GM15510 (cell line): ENCODE data around the gene CSRP1.

ENCODE experiments used
- POLR2A ChIP-seq: IDR thresholded peaks from 3 replicates; pipeline ENCODE4 v1.6.1; 2011; ENCODE audit warnings: borderline replicate concordance; ENCODE audit not compliant: insufficient read length; ENCODE audit errors: extremely low read depth

Gene CSRP1

GRCh38 chr1:201506557-201507359 is at the start of gene CSRP1:
Gene CSRP1, minus strand, starts transcription at chr1:201507123. Its CDS starts 10,820 bp downstream, at chr1:201496303.
- TF ChIP-seq POLR2A: peak; percentile 96

DNA sequence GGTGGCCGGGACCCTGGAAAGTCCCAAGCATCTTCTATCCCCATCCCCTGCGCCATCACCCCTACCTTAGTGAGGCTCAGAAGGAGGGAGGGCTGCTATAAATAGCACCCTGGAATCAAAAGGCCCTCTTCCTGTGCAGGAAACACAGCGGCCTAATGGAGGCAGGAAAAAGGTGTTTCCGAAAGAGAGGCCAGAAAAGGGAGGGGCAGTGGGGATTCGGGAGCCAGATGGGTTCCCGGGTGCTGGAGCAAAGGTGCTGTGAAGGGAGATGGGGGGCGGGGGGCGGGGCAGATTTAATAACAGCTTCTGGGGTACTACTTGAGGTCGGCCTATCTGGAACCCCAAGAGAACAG is 48.6 kb upstream of the CSRP1 start:
- TF ChIP-seq POLR2A: no peak

DNA sequence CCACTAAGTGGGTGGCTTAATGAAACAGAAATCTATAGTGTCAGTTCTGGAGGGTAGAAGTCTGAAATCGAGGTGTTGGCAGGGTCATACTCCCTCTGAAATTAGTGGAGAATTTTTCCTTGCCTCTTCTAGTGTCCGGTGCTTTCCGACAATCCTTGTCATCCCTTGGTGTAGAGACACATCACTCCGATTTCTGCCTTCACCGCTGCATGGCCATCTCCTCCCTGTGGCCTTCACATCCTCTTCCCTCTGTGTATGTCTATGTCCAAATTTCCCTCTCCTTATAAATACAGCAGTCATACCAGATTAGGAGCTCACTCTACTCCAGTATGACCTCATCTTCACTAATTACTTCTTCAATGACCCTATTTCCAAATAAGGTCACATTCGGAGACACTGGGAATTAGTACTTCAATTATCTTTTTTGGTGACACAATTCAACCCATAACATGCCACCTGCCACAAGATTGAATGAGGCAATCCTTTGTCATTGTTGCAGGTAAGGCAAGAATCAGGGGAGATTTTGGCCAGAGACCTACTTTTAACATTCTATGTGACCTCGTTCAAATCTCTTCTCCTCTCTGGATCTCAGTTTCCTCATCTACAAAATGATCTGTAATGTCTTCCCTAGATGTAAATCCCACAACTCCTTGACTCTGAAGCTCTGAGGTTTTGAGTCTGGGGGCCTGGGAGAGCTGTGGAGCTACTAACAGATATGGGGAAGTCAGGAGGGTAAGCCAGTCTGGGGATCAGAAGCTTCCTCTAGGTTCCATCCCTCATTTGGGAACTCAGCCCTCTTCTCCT is 48.1 kb upstream of the CSRP1 start:
- TF ChIP-seq POLR2A: no peak

DNA sequence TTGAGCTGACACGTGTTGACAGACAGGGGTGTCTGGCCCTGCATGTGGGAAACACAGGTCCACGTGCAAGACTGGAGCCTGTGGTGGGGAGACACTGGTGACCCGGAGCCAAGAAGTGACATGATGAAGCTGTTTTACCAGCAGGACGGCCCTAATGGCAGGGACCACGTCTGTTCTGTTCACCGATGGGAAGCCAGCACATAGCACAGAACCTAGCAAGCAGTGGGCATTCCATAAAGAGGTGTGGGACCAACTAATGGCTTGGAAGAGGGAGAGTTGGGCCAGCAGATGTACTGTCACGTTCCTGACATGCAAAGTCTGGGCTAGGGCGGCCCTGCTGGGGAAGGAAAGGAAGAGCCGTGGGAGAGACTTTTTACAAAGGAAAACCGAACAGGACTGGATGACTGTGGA is 47.3 kb upstream of the CSRP1 start:
- no peak for TF ChIP-seq POLR2A

GRCh38 chr1:201553496-201554189 is 46.7 kb upstream of the CSRP1 start:
- TF ChIP-seq POLR2A: no peak

DNA sequence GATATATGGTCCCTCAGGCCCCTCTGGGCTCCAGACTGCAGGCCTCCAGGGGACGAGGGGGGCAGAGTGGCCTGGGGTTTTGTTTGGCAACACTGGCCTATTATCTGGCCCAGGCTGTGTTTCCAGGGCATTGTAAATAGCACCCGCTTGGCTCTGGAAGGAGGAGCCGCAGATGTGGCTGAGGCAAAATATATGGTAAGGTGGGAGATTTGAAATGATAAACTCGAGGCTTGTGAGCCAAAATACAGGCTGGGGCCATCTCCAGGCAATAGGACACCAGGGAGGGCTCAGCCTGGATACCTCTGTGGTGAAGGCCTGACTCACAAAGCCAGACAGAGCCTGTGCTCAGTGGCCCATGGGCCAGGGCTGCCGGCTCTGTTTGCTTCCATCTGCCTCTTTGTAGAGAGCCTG is 46.0 kb upstream of the CSRP1 start:
- TF ChIP-seq POLR2A: no peak

- no peak for TF ChIP-seq POLR2A
Measured at GRCh38 chr1:201551877-201552731, 45.2 kb upstream of the CSRP1 start.

GRCh38 chr1:201551096-201551495 is 44.2 kb upstream of the CSRP1 start:
- TF ChIP-seq POLR2A: no peak

- TF ChIP-seq POLR2A: no peak
Measured at GRCh38 chr1:201545851-201546492, 39.0 kb upstream of the CSRP1 start.

DNA sequence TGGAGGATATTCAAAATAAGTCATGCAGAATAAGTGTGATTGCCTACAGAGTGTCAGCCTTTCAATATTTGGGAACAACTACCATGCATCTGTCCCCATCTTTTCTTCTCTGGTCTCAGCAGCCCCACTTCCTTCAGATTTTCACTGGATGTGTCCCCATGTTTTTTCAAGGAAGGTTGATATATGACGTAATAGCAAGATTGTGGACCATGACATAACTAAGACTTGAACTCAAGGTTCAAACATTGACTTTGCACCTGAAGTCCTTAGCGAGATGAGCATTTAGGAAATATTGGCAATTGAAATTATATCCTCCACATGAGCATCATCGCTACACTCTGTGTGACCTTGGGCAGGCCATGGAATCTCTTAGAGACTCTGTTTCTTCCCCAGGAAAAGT is 37.8 kb upstream of the CSRP1 start:
- no peak for TF ChIP-seq POLR2A

DNA sequence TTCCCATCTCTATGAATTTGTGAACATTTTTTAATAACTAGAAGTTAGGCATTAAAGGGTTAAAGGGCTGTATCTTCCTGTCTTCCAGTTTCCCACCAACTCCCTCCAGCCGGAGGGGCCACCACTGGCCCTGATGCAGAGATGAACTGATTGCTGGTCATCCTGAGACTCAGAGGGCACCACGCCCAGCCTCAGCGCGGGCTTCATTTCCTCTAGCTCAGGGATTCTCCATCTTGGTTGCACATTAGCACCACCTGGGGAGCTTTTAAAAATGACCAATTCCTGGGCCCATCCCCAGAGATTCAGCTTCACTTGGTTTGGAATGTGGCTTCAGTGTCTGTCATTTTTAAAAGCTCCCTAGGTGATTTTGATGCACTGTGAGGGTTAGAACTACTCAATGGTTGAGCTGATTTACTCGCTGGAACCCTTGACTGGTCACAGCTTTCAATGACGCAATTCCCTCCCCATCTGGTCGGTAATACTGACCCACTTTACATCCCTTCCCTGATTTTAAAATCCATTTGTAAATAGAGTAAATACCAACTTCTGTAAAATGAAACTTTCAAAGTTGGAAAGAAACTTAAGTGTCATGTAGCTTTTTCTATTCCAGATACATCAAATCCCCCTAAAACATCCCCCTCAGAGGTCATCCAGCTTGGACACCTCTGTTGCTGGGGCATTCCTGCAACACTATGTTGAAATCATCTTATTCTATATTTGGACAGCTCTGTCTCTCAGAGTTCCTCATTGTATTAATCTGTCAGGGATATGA is 37.1 kb upstream of the CSRP1 start:
- TF ChIP-seq POLR2A: no peak

DNA sequence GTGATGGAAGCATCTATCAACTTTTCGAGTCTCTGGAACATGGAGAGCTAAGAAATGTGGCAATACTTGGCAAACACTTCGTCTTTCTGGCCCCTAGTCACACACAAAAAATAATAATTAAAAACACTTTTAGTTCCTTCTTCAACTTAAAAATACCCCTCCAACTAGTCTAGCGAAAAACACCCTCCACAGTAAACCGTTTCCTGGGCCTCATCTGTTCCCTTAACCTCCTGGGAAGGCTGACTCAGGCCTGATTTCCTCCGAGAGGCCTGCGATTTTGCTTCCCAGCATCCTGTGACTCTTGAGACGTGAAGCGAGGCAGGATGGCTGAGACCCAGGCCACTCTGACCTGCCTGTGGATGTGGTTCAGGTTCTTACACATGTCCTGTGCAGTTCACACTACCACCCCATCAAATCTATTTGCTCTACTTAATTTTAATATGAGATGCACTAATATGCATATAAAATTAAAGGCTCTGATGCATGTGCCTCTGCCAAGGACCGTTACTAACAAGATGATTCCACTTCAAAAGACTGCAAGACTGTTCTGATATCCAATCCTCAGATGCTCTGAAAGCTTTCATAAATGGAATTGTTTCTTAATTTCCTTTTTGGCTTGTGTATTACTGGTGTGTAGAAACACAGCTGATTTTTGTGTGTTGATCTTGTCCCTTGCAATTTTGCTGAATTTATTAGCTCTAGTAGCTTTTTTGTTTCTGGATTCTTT is 35.5 kb upstream of the CSRP1 start:
- no peak for TF ChIP-seq POLR2A

DNA sequence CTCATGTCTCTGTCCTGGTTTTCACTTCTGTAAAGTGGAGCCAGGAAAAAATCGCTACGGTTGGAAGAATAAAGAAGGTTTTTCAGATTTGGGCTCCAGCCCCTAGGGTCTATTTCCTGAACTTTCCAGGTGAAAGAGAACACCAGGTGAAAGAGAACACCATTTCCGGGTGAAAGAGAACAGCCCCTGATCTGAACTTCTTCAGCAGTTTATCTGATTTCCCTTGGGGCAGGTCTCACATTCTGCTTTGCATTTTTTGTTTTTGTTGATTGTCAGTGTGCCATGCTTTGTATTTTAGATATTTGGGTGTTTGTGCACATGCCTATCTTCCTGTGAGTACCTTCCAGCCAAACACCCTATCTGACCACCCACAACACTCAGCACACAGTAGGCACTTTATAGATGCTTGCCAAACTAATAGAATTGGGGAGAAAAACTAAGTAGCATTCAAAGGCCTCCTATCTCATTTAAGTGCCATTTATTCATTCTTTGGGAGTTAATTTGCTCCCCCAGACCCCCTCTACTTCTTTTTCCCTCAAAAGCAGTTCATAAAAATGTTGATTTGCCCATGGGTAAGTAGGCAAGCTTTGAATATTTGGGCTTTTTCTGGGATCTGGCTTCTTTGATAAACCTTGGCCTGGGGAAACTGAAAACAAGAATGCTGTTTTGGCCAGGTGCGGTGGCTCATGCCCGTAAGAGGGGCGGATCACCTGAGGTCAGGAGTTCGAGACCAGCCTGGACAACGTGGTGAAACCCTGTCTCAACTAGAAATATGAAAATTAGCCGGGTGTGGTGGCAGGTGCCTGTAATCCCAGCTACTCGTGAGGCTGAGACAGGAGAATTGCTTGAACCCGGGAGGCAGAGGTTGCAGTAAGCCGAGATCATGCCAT is 34.2 kb upstream of the CSRP1 start:
- no peak for TF ChIP-seq POLR2A
